Right lobe of liver (tissue), 4 donors: ENCODE results near the gene OSBPL5.

Experiments used
- POLR2A ChIP-seq: fragments of 450-650 bp; IDR thresholded peaks from one replicate; pipeline ENCODE4 v1.6.1; 2017; ENCODE audit warnings: antibody characterized with exemption, mild to moderate bottlenecking
- TF ChIP-seq, protein P1 (sequence below), 4 donors: fragments of 200-600 bp in 3 of 4; fragments of 450-650 bp in 1 of 4; IDR thresholded peaks; one replicate each; pipeline versions ENCODE4 v1.5.1 to v1.8.0; 2016 to 2022; ENCODE audit warnings: antibody characterized with exemption in 4 of 4, mild to moderate bottlenecking in 2 of 4
- donor health status: DM: no; HTN: no; CAD: no.
- donor health status: DM: no; HTN: no; CAD: no.
- donor health status: DM: no; HTN: yes; CAD: no.

DNA sequence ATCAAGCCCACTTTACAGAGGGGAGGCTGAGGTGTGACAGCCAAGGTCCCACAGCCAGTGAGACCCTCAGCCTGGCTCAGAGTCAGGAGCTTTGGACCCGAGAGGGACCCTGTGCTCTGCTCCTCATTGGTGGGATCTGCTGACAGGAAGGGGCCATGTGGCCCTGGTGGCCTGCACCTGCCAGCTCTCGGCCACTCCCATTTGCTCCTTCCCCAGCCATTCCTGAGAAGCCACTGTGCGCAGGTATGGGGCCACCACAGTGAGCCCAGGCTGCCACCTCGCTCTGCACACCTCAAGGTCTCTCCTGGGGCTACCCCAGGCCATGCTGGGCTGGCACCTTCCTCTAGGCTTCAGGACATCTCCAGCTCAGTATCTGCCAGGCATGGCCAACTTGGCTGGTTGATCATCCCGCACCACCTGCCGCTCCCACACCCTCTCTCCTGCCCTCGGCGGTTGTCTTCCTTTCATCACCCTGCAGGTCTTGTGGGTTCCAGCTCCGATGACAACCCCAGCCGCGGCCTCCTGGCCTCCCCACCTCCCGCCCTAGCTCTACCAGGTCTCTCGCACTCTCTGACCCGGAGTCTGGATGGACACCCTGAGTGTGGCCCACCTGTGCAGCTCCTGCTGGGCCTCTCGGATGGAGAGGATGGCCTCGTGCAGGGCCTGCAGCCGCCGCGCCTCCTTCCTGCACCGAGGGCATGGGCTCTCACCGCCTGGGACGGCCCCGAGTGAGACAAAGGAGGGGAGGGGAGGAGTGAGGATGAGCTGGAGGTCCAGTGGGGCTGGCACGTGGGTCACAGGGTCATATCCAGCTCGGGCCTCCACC is 75.7 kb downstream of the OSBPL5 start:
- TF ChIP-seq, protein P1, sequence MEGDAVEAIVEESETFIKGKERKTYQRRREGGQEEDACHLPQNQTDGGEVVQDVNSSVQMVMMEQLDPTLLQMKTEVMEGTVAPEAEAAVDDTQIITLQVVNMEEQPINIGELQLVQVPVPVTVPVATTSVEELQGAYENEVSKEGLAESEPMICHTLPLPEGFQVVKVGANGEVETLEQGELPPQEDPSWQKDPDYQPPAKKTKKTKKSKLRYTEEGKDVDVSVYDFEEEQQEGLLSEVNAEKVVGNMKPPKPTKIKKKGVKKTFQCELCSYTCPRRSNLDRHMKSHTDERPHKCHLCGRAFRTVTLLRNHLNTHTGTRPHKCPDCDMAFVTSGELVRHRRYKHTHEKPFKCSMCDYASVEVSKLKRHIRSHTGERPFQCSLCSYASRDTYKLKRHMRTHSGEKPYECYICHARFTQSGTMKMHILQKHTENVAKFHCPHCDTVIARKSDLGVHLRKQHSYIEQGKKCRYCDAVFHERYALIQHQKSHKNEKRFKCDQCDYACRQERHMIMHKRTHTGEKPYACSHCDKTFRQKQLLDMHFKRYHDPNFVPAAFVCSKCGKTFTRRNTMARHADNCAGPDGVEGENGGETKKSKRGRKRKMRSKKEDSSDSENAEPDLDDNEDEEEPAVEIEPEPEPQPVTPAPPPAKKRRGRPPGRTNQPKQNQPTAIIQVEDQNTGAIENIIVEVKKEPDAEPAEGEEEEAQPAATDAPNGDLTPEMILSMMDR (IDR thresholded peaks at IDR 0.05), result no peak
- TF ChIP-seq POLR2A, result no peak
